ENCODE results near the gene HADH. TPM values are rescaled to one million over a fixed set of nuclear protein-coding genes. Genes with fewer than 3 reads are reported as not detected.

The HADH gene
- total RNA-seq, 1 donor from 2014 or later, result 22.8 TPM

- CTCF ChIA-PET, result no interaction called here
- ATAC-seq (ENCODE audit: low read depth), result no peak
- no peak overlapping the region for H3K27ac Mint-ChIP-seq
Measured at GRCh38 chr4:107997794-107998193, 8.1 kb downstream of the HADH start.

GRCh38 chr4:107999932-108000539, 10.3 kb downstream of the HADH start:
- peaks cover 11% of the 10 kb centered on the region for H3K4me1 Mint-ChIP-seq
- DNase-seq (no peak), ATAC-seq (ENCODE audit: low read depth) (no peak)
- H3K27me3 Mint-ChIP-seq, result no peaks in the 10 kb centered on the region
- ChIA-PET CTCF (interaction anchor here (1.0 to 2.2 kb wide), 2 partner anchors 15 to 19 kb away, joined by 3 to 6 read pairs; no protein-coding TSS in a partner anchor), POLR2A (no interaction called here)
- no peak for TF ChIP-seq CTCF (IDR thresholded peaks at IDR 0.05)
- peaks cover 26% of the 10 kb centered on the region for H3K36me3 Mint-ChIP-seq (ENCODE audit: low read depth)
- intact Hi-C loops (cut with micrococcal nuclease), result no loop called here
- no peak overlapping the region for H3K4me3 Mint-ChIP-seq
- H3K27ac Mint-ChIP-seq, result no peak overlapping the region
- no peaks in the 10 kb centered on the region for H3K9me3 Mint-ChIP-seq

More at GRCh38 chr4:107997794-107998193, 8.1 kb downstream of the HADH start:
- DNase-seq, result no peak
- intact Hi-C loops (cut with micrococcal nuclease), result no loop called here
- no peaks in the 10 kb centered on the region for H3K9me3 Mint-ChIP-seq
- POLR2A ChIA-PET, result no interaction called here
- TF ChIP-seq CTCF (IDR thresholded peaks at IDR 0.05), result no peak
- peaks cover 24% of the 10 kb centered on the region for H3K36me3 Mint-ChIP-seq (ENCODE audit: low read depth)
- peaks cover 29% of the 10 kb centered on the region for H3K4me1 Mint-ChIP-seq
- H3K27me3 Mint-ChIP-seq, result no peaks in the 10 kb centered on the region
- no peak overlapping the region for H3K4me3 Mint-ChIP-seq

- Mint-ChIP-seq H3K27ac (no peak overlapping the region), H3K4me3 (no peak overlapping the region), H3K36me3 (ENCODE audit: low read depth) (peaks cover 22% of the 10 kb centered on the region), H3K27me3 (no peaks in the 10 kb centered on the region), H3K4me1 (peaks cover 6% of the 10 kb centered on the region), H3K9me3 (no peaks in the 10 kb centered on the region)
- POLR2A ChIA-PET, result no interaction called here
- ATAC-seq (ENCODE audit: low read depth) (no peak), DNase-seq (no peak)
- intact Hi-C loops (cut with micrococcal nuclease), result no loop called here
- CTCF ChIA-PET, result no interaction called here
- no peak for TF ChIP-seq CTCF (IDR thresholded peaks at IDR 0.05)
Measured at GRCh38 chr4:108001540-108002135, 11.9 kb downstream of the HADH start.

GRCh38 chr4:108003982-108004515, 14.4 kb downstream of the HADH start:
- H3K27ac Mint-ChIP-seq, result no peak overlapping the region
- peaks cover 9% of the 10 kb centered on the region for H3K36me3 Mint-ChIP-seq (ENCODE audit: low read depth)
- DNase-seq (no peak), ATAC-seq (ENCODE audit: low read depth) (no peak)
- intact Hi-C loops (cut with micrococcal nuclease), result no loop called here
- no peak for TF ChIP-seq CTCF (IDR thresholded peaks at IDR 0.05)
- H3K9me3 Mint-ChIP-seq, result no peaks in the 10 kb centered on the region
- CTCF ChIA-PET, result interaction anchor here (1.1 kb wide), 1 partner anchor 15 kb away, joined by 4 read pairs; no protein-coding TSS in a partner anchor
- no peaks in the 10 kb centered on the region for H3K27me3 Mint-ChIP-seq
- H3K4me3 Mint-ChIP-seq, result no peak overlapping the region
- H3K4me1 Mint-ChIP-seq, result peaks cover 3% of the 10 kb centered on the region
- POLR2A ChIA-PET, result no interaction called here

GRCh38 chr4:108004646-108005045, 15.0 kb downstream of the HADH start:
- POLR2A ChIA-PET, result no interaction called here
- no peak overlapping the region for H3K27ac Mint-ChIP-seq
- peaks cover 10% of the 10 kb centered on the region for H3K36me3 Mint-ChIP-seq (ENCODE audit: low read depth)
- peaks cover 3% of the 10 kb centered on the region for H3K4me1 Mint-ChIP-seq
- no peak for TF ChIP-seq CTCF (IDR thresholded peaks at IDR 0.05)
- CTCF ChIA-PET, result interaction anchor here (1.1 kb wide), 1 partner anchor 14 kb away, joined by 4 read pairs; no protein-coding TSS in a partner anchor
- H3K27me3 Mint-ChIP-seq, result no peaks in the 10 kb centered on the region
- DNase-seq (no peak), ATAC-seq (ENCODE audit: low read depth) (no peak)
- H3K4me3 Mint-ChIP-seq, result no peak overlapping the region
- intact Hi-C loops (cut with micrococcal nuclease), result no loop called here
- no peaks in the 10 kb centered on the region for H3K9me3 Mint-ChIP-seq

Data from activated B cell treated with CpG ODN at 0.5 μM for 24 hours (primary cell).